Stimulated activated CD4-positive, alpha-beta T cell treated with anti-CD3 and anti-CD28 coated beads, Interleukin-15, amount 100 ng/mL, for 48 hours (primary cell): ENCODE results near the gene ZBTB7A.

Experiments
- DNase-seq, 2 donors: peaks; one replicate each; pipeline ENCODE4 v3.0.0-alpha.2; 2020; ENCODE audit warnings: low read depth in 2 of 2

The ZBTB7A gene

GRCh38 chr19:4094291-4094690, 27.6 kb upstream of the ZBTB7A start:
- no peak for DNase-seq

- DNase-seq = no peak
Measured at GRCh38 chr19:4093643-4094175, 27.0 kb upstream of the ZBTB7A start.

- DNase-seq = no peak
Measured at GRCh38 chr19:4090356-4091220, 23.9 kb upstream of the ZBTB7A start.

- DNase-seq = no peak
Measured at GRCh38 chr19:4089946-4090345, 23.2 kb upstream of the ZBTB7A start.

GRCh38 chr19:4089400-4089908, 22.8 kb upstream of the ZBTB7A start:
- no peak for DNase-seq

GRCh38 chr19:4088975-4089374, 22.3 kb upstream of the ZBTB7A start:
- no peak for DNase-seq

GRCh38 chr19:4087787-4088679, 21.3 kb upstream of the ZBTB7A start:
- DNase-seq = no peak

- DNase-seq = no peak
Measured at GRCh38 chr19:4086411-4086867, 19.7 kb upstream of the ZBTB7A start.

- no peak for DNase-seq
Measured at GRCh38 chr19:4084547-4084877, 17.8 kb upstream of the ZBTB7A start.

- DNase-seq = no peak
Measured at GRCh38 chr19:4083677-4084546, 17.2 kb upstream of the ZBTB7A start.

- DNase-seq = no peak
Measured at GRCh38 chr19:4082172-4082571, 15.5 kb upstream of the ZBTB7A start.

- no peak for DNase-seq
Measured at GRCh38 chr19:4081441-4082129, 14.9 kb upstream of the ZBTB7A start.

- DNase-seq = no peak
Measured at GRCh38 chr19:4080473-4080872, 13.8 kb upstream of the ZBTB7A start.

GRCh38 chr19:4077800-4078684, 11.3 kb upstream of the ZBTB7A start:
- peak in 1 of 2 donors; percentile 48 for DNase-seq

GRCh38 chr19:4077007-4077374, 10.3 kb upstream of the ZBTB7A start:
- no peak for DNase-seq

GRCh38 chr19:4075373-4075772, 8.7 kb upstream of the ZBTB7A start:
- DNase-seq = peak in 1 of 2 donors; percentile 47

- no peak for DNase-seq
Measured at GRCh38 chr19:4071610-4072009, 4.9 kb upstream of the ZBTB7A start.

GRCh38 chr19:4069331-4069959, 2.7 kb upstream of the ZBTB7A start:
- DNase-seq = peak in 1 of 2 donors; percentile 45
